Spleen (tissue), 11 donors: ENCODE results near the gene MBNL3. TPM values are rescaled to one million over a fixed set of nuclear protein-coding genes. Genes with fewer than 3 reads are reported as not detected.
"Not testable (repeated sequence)": the region's sequence is repeated elsewhere in the genome, so short reads cannot be mapped to it uniquely, and the experiment has no call there.

Source experiments
- DNase-seq: peaks from one replicate; pipeline ENCODE4 v3.0.0-alpha.2; 2020
- H3K27ac ChIP-seq, 8 donors: fragments of 200-600 bp; sonication (generic) in 7 of 8; 1 replicate in 4 of 8; 2 replicates in 4 of 8; pipeline versions ENCODE4 v1.5.0 to v1.8.0; 2016 to 2021; ENCODE audit warnings: inconsistent platforms in 4 of 8, mild to moderate bottlenecking in 4 of 8, moderate library complexity in 1 of 8
- H3K27me3 ChIP-seq, 7 donors: fragments of 200-600 bp; sonication (generic) in 6 of 7; replicated peaks in 1 of 7; 1 replicate in 4 of 7; 2 replicates in 3 of 7; pipeline versions ENCODE4 v1.5.0 to v1.8.0; 2016 to 2021; ENCODE audit warnings: inconsistent platforms in 3 of 7, mild to moderate bottlenecking in 1 of 7
- H3K36me3 ChIP-seq, 6 donors: fragments of 200-600 bp; sonication (generic) in 5 of 6; 1 replicate in 4 of 6; 2 replicates in 2 of 6; pipeline versions ENCODE4 v1.5.0 to v1.8.0; 2016 to 2021; ENCODE audit warnings: inconsistent platforms in 2 of 6
- H3K4me1 ChIP-seq, 6 donors: fragments of 200-600 bp; sonication (generic) in 5 of 6; 1 replicate in 3 of 6; 2 replicates in 3 of 6; pipeline versions ENCODE4 v1.5.0 to v1.8.0; 2016 to 2021; ENCODE audit warnings: inconsistent platforms in 3 of 6
- H3K4me3 ChIP-seq, 8 donors: fragments of 200-600 bp; sonication (generic) in 7 of 8; 1 replicate in 4 of 8; 2 replicates in 4 of 8; pipeline versions ENCODE4 v1.5.0 to v1.8.0; 2016 to 2021; ENCODE audit warnings: inconsistent platforms in 4 of 8, mild to moderate bottlenecking in 4 of 8, moderate library complexity in 2 of 8
- H3K9me3 ChIP-seq, 8 donors: fragments of 200-600 bp; sonication (generic) in 7 of 8; 1 replicate in 4 of 8; 2 replicates in 4 of 8; pipeline versions ENCODE4 v1.5.0 to v1.8.0; 2016 to 2021; ENCODE audit warnings: inconsistent platforms in 4 of 8
- POLR2A ChIP-seq, 3 donors: fragments of 450-650 bp; IDR thresholded peaks; one replicate each; pipeline ENCODE4 v1.5.1; 2017; ENCODE audit warnings: antibody characterized with exemption in 3 of 3, mild to moderate bottlenecking in 1 of 3
- POLR2AphosphoS5 ChIP-seq, 3 donors: sonication (generic); formaldehyde crosslinking; IDR thresholded peaks; one replicate each; pipeline ENCODE4 v1.5.1; 2017; ENCODE audit warnings: antibody characterized with exemption in 3 of 3
- WGBS, 5 donors: extraction: QIAGEN DNeasy Blood & Tissue Kit in 3 of 5; methylation state at CpG; one replicate each; pipeline versions ENCODE4 v1.1.5 to v1.1.7; 2013 to 2018; 5-methylcytosine and 5-hydroxymethylcytosine counted together
- intact Hi-C: fragments of 100-400 bp; cut with DNase I; formaldehyde crosslinking; loops from one replicate; pipeline ENCODE4 v1.15.0; 2023; ENCODE audit warnings: low total_unique reads
- polyA plus RNA-seq, 3 donors: library from polyadenylated mRNA; stranded (reverse); fragments of 200-250 nt; gene quantifications; one replicate each; pipeline ENCODE4 v1.2.1, GENCODE V29; 2013
- total RNA-seq, 7 donors: library from RNA; depleted of rRNA in 3 of 7; stranded (reverse); fragments of >200 nt in 3 of 7; fragmentation: NEBNext Ultra II Directional in 4 of 7; extraction: Animal tissue kit (Norgen Biotek cat#: 25700) in 4 of 7; gene quantifications; one replicate each; pipeline versions ENCODE4 v1.1.0 to v1.2.1, GENCODE V29; 2016 to 2021
- TF ChIP-seq, protein P1 (sequence below), 11 experiments: fragments of 200-600 bp in 7 of 11; fragments of 450-650 bp in 4 of 11; sonication (generic) in 4 of 11; IDR thresholded peaks in 8 of 11; conservative IDR thresholded peaks in 3 of 11; 1 replicate in 7 of 11; 2 replicates in 4 of 11; pipeline versions ENCODE4 v1.4.0 to v1.8.0; 2016 to 2021; ENCODE audit warnings: antibody characterized with exemption in 11 of 11, inconsistent platforms in 4 of 11, mild to moderate bottlenecking in 1 of 11
- donor health status: healthy with polysubstance abuse.
- donor health status: DM: no; HTN: no; CAD: no; lungs with moderate emphysema.
- donor health status: DM: no; HTN: no; CAD: no.
- donor health status: Bipolar disorder and iron deficiency.
- donor health status: healthy.
- donor health status: DM: no; HTN: no; CAD: no.
- donor health status: DM: yes; HTN: yes; CAD: no.

Gene MBNL3
- total and polyA plus RNA-seq, 10 donors: 5.0 to 67.2 (median 37.6) TPM

DNA sequence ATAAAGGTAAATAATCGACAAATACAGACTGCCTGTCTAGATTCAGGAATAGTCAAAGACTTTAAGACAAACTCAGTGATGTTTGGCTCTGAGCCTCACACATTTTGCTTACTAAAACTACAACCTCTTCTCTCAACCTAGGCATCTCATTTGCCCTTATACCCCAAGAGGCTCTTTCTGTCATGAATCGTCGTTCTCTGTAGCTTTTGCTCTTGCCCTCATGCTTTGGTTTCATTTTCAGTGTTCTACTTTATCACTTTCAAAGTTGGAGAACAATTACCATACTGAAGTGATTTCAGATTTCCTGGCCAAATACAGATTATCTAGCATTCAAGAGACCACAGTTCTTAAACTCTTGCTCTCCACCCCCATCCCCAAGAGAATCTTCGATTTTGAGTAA, 155.5 kb downstream of the MBNL3 start:
- TF ChIP-seq POLR2A (IDR thresholded peaks at IDR 0.05) (no peak), POLR2AphosphoS5 (IDR thresholded peaks at IDR 0.05) (no peak)
- TF ChIP-seq, protein P1, sequence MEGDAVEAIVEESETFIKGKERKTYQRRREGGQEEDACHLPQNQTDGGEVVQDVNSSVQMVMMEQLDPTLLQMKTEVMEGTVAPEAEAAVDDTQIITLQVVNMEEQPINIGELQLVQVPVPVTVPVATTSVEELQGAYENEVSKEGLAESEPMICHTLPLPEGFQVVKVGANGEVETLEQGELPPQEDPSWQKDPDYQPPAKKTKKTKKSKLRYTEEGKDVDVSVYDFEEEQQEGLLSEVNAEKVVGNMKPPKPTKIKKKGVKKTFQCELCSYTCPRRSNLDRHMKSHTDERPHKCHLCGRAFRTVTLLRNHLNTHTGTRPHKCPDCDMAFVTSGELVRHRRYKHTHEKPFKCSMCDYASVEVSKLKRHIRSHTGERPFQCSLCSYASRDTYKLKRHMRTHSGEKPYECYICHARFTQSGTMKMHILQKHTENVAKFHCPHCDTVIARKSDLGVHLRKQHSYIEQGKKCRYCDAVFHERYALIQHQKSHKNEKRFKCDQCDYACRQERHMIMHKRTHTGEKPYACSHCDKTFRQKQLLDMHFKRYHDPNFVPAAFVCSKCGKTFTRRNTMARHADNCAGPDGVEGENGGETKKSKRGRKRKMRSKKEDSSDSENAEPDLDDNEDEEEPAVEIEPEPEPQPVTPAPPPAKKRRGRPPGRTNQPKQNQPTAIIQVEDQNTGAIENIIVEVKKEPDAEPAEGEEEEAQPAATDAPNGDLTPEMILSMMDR (IDR thresholded peaks at IDR 0.05 in 8 of 11, conservative IDR thresholded peaks at IDR 0.05 in 3 of 11): no peak
- no peaks in the 10 kb centered on the region for H3K36me3 ChIP-seq
- H3K27me3 ChIP-seq: no peaks in the 10 kb centered on the region
- intact Hi-C loops: no loop called here
- H3K27ac ChIP-seq: no peak overlapping the region
- H3K4me1 ChIP-seq: no peaks in the 10 kb centered on the region
- 56 to 83% (median 67%) methylated on average over 4 of the region's 4 CpGs for WGBS, 5 donors
- H3K4me3 ChIP-seq: no peak overlapping the region
- H3K9me3 ChIP-seq: no peaks in the 10 kb centered on the region
- no peak for DNase-seq

DNA sequence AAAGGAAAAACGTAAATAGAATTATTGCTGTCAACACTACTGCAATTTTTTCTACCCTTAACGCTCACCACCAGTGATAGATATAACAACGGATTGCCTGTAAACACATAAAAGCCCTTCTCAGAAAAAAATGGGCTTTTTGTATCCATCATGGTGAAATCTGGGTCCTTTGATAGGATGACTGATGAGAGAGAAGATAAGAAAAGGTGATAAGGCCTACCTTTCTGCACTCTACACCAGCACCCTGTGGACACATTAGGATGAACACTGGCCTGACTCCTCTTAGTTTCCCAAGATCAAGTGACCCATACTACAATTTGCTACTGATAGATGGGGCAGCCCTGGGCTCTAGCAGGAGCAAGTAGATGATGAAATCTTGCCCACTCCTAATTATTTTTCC, 157.3 kb downstream of the MBNL3 start:
- H3K36me3 ChIP-seq: no peaks in the 10 kb centered on the region
- H3K27ac ChIP-seq: no peak overlapping the region
- 56 to 94% (median 92%) methylated on average over 3 of the region's 3 CpGs for WGBS, 5 donors
- DNase-seq: no peak
- H3K4me3 ChIP-seq: no peak overlapping the region
- peaks cover 0 to 8% (median 0%) of the 10 kb centered on the region in 8 donors for H3K9me3 ChIP-seq
- intact Hi-C loops: no loop called here
- TF ChIP-seq POLR2A (IDR thresholded peaks at IDR 0.05) (no peak), POLR2AphosphoS5 (IDR thresholded peaks at IDR 0.05) (no peak)
- TF ChIP-seq, protein P1 (IDR thresholded peaks at IDR 0.05 in 8 of 11, conservative IDR thresholded peaks at IDR 0.05 in 3 of 11): no peak
- H3K4me1 ChIP-seq: no peaks in the 10 kb centered on the region
- no peaks in the 10 kb centered on the region for H3K27me3 ChIP-seq

DNA sequence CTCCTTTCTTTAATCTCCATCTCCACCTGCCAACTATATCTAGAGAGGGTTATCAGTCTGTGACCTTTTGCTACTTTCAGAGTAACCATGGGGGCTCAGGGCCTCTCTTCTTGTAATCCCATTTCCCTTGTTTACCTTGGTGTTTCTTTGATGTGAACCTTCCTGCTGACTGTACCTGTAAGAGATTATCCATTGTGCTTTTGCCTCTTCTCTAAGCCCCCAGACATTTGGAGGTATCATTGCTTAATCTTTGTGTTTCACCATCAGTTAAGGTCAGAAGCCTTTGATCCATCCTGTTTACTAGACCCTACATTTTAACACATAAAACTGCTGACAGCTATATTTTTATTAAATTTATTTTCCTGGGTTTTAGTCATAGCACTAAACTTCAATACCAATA, 157.8 kb downstream of the MBNL3 start:
- Histone ChIP-seq H3K27ac (no peak overlapping the region), H3K4me1 (no peaks in the 10 kb centered on the region), H3K36me3 (no peaks in the 10 kb centered on the region), H3K27me3 (no peaks in the 10 kb centered on the region), H3K4me3 (no peak overlapping the region), H3K9me3 (peaks cover 0 to 11% (median 0%) of the 10 kb centered on the region in 8 donors)
- intact Hi-C loops: no loop called here
- TF ChIP-seq POLR2AphosphoS5 (IDR thresholded peaks at IDR 0.05) (no peak), POLR2A (IDR thresholded peaks at IDR 0.05) (no peak)
- TF ChIP-seq, protein P1 (IDR thresholded peaks at IDR 0.05 in 8 of 11, conservative IDR thresholded peaks at IDR 0.05 in 3 of 11): no peak
- no peak for DNase-seq

DNA sequence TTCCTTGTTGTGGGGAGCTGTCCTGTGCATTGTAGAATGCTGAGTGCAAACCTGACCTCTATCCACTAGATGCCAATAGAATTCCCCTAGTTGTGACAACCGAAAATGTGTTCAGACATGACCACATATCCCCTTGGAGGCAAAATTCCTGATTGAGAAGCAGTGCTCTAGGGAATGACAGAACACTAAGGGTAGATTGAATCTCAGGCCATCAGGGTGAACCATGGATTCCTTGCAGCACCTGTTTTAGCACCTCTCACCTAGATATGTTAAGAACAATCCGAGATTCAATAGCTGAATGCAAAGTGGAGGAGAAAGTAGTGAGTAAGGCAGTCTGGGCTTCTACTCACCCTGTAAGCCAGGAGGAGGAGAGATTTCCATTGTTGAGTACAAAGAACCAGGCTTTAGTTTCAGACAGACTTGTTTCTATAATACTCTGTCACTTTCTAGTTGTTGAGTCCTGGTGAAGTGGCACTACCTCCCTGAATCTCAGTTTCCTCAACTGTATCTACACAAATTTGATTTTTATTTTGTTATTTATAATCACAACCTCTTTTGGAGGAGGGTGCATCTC, 158.6 kb downstream of the MBNL3 start:
- DNase-seq: no peak
- Histone ChIP-seq H3K36me3 (no peaks in the 10 kb centered on the region), H3K4me1 (no peaks in the 10 kb centered on the region), H3K9me3 (peaks cover 0 to 13% (median 0%) of the 10 kb centered on the region in 8 donors), H3K27me3 (no peaks in the 10 kb centered on the region), H3K27ac (no peak overlapping the region), H3K4me3 (no peak overlapping the region)
- no peak for TF ChIP-seq POLR2A (IDR thresholded peaks at IDR 0.05)
- TF ChIP-seq, protein P1 (IDR thresholded peaks at IDR 0.05 in 8 of 11, conservative IDR thresholded peaks at IDR 0.05 in 3 of 11): no peak
- no peak for TF ChIP-seq POLR2AphosphoS5 (IDR thresholded peaks at IDR 0.05)
- intact Hi-C loops: no loop called here
- 76 to 100% (median 88%) methylated on average over 1 to 2 of the region's 2 CpGs for WGBS, 5 donors

DNA sequence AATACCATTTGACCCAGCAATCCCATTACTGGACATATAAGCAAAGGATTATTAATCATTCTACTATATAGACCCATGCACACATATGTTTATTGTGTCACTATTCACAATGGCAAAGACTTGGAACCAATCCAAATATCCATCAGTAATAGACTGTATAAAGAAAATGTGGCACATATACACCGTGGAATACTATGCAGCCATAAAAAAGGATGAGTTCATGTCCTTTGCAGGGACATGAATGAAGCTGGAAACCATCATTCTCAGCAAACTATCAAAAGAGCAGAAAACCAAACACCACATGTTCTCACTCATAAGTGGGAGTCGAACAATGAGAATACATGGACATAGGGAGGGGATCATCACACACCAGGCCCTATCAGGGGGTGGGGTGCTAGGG, 161.9 kb downstream of the MBNL3 start:
- DNase-seq, intact Hi-C loops, H3K27me3 ChIP-seq, H3K36me3 ChIP-seq, H3K27ac ChIP-seq, H3K4me3 ChIP-seq, H3K4me1 ChIP-seq: not testable (repeated sequence)
- H3K9me3 ChIP-seq: peaks cover 0 to 13% (median 0%) of the 10 kb centered on the region in 8 donors
- 90 to 98% (median 95%) methylated on average over 2 of the region's 2 CpGs for WGBS, 5 donors
